PFSK-1 (cell line): Measurements from ENCODE around the gene VWA5B1. TPM values are rescaled to one million over a fixed set of nuclear protein-coding genes. Genes with fewer than 3 reads are reported as not detected.

Experiments used
- FOXP2 ChIP-seq: optimal IDR thresholded peaks from 2 replicates; pipeline ENCODE3; 2011; ENCODE audit warnings: borderline replicate concordance, control low read depth, inconsistent platforms; ENCODE audit not compliant: insufficient read depth; ENCODE audit errors: extremely low read length, extremely low read depth
- POLR2AphosphoS5 ChIP-seq: IDR thresholded peaks from 2 replicates; pipeline ENCODE4 v1.6.1; 2012; ENCODE audit warnings: low read depth, mild to moderate bottlenecking, control low read depth, low read length, moderate library complexity
- SIN3A ChIP-seq: IDR thresholded peaks from 2 replicates; pipeline ENCODE4 v1.6.1; 2012; ENCODE audit warnings: mild to moderate bottlenecking, low read length, moderate library complexity, borderline replicate concordance; ENCODE audit not compliant: insufficient read depth
- TAF1 ChIP-seq: IDR thresholded peaks from 2 replicates; pipeline ENCODE4 v1.6.1; 2012; ENCODE audit warnings: low read length, control low read depth, borderline replicate concordance; ENCODE audit not compliant: insufficient read depth
- polyA plus RNA-seq: library from polyadenylated mRNA; unstranded; fragments of >200 nt; gene quantifications from one replicate; pipeline ENCODE4 v1.2.1, GENCODE V29; 2012; ENCODE audit warnings: low read depth, missing spikeins; ENCODE audit not compliant: insufficient read length
- TF ChIP-seq, protein P1 (sequence below), 2 experiments: IDR thresholded peaks; 2 replicates each; pipeline versions ENCODE4 v1.6.1 to v1.8.0; 2011 to 2012; ENCODE audit warnings: low read depth in 2 of 2, low read length in 2 of 2, control low read depth in 1 of 2, inconsistent platforms in 1 of 2, mild to moderate bottlenecking in 1 of 2, moderate library complexity in 1 of 2; ENCODE audit not compliant: insufficient read depth in 1 of 2

Gene VWA5B1
- not detected for polyA plus RNA-seq

DNA sequence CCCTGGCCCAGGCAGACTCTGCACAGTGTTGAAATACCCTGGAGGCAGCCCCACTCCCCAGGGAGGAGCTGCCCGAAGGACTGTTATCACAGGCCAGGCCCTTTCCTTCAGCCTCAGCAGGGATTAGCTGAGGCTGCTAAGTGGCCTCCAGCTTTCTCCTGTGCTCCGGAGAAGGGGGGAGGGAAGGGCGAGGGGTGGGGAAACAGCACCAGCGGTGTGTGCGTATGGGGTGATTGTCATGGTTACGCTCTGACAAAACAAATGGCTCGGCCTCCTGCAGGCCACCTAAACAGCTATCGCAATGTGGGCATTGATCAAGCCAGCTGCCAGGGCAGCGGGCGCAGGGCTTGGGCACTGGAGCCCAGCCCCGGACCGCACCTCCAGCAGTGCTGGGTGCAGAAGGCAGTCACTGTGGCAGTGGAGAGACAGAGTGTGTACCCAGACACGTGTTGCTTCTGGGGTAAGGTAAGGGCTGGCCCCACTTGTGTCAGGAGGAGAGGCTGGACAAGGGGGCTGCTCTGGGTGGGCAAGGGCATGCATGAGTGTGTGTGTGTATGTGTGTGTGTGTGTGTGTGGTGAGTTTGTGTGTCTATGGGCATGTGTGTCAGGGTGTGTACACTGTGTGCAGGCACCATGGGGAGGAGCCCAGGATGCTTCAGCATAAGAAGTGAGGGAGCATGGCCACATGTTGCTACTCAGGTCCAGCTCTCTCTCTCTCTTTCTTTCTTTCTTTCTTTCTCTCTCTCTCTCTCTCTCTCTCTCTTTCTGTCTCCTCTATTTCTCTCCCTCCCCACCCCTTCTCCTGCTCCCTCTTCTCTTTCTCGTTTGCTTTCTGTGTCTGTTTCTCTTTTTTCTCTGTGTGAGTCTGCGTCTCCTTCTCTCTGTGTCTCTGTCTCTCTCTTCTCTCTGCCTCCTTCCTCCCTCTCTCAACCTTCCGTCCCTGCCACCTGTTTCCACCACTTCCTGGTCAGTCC lies at the start of gene VWA5B1:
Gene VWA5B1 (plus strand): TSS at position 252 of the 974 bp plus-strand sequence. CDS start 19,727 bp downstream, outside the sequence.
- TF ChIP-seq SIN3A: no peak

DNA sequence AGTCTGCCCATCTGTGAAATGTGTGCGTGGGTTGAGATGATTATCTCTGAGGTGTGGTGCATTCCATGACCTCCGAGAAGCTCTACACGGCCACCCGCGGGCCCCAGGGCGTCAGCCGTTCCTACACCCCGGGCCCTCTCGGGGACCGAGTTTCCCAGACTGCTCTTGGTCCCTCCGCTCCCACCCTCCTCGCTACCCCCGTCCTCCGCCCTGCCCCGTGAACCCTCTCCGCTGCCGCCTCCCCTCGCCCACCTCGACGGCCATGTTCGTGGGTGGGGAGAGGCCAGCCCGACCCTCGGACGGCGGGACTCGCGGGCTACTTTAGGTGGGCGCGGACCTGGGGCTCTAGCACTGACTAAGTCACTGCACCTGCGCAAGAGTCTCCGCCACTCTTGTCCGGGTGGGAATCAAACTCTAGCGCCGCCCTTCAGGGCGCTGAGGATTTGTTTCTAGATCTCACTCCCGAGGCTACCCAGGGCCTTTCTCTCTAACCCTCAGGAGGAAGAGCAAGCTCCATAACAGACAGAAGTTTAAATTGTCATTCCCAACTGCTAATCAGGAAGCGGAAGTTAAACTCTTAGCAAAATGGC lies 47.7 kb upstream of the VWA5B1 start:
- no peak for TF ChIP-seq TAF1
- TF ChIP-seq, protein P1, sequence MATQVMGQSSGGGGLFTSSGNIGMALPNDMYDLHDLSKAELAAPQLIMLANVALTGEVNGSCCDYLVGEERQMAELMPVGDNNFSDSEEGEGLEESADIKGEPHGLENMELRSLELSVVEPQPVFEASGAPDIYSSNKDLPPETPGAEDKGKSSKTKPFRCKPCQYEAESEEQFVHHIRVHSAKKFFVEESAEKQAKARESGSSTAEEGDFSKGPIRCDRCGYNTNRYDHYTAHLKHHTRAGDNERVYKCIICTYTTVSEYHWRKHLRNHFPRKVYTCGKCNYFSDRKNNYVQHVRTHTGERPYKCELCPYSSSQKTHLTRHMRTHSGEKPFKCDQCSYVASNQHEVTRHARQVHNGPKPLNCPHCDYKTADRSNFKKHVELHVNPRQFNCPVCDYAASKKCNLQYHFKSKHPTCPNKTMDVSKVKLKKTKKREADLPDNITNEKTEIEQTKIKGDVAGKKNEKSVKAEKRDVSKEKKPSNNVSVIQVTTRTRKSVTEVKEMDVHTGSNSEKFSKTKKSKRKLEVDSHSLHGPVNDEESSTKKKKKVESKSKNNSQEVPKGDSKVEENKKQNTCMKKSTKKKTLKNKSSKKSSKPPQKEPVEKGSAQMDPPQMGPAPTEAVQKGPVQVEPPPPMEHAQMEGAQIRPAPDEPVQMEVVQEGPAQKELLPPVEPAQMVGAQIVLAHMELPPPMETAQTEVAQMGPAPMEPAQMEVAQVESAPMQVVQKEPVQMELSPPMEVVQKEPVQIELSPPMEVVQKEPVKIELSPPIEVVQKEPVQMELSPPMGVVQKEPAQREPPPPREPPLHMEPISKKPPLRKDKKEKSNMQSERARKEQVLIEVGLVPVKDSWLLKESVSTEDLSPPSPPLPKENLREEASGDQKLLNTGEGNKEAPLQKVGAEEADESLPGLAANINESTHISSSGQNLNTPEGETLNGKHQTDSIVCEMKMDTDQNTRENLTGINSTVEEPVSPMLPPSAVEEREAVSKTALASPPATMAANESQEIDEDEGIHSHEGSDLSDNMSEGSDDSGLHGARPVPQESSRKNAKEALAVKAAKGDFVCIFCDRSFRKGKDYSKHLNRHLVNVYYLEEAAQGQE (IDR thresholded peaks at IDR 0.05; ENCODE audit: insufficient read depth in 1 of 2, low read depth in 2 of 2, low read length in 2 of 2): no peak

DNA sequence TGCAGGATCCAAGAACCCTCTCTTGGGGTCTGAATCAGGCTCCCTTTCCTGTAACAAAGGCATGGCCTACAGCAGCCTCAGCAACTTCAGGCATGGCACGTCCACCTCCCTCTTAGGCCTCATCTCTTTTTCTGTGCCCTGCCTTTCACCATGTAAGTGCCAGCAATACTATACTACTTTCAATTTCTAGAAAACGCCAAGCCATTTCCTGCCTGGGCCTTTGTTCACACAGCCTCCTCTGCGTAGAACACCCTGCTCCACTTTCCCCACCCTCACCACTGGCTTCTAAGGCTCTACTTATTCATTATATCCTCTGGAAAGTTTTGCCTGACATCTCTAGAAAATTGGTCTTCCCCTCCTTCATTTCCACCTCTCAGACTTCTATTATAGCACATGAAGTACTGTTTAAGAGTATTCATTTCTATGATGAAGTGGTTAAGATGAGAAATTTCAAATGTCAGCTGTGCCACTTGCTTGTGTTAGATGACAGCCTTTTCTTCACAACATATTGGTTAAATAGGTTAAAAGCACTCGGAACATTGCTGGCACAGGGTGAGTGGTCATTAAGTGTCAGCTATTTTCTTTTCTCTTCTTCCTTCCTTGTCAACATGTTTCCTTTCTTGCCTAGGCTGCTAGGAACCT lies 41.6 kb upstream of the VWA5B1 start:
- TF ChIP-seq FOXP2: no peak
- TF ChIP-seq TAF1: no peak
- TF ChIP-seq POLR2AphosphoS5: no peak
- no peak for TF ChIP-seq SIN3A
- TF ChIP-seq, protein P1 (IDR thresholded peaks at IDR 0.05; ENCODE audit: insufficient read depth in 1 of 2, low read depth in 2 of 2, low read length in 2 of 2): no peak

- TF ChIP-seq POLR2AphosphoS5: no peak
- TF ChIP-seq SIN3A: no peak
- no peak for TF ChIP-seq FOXP2
Measured at GRCh38 chr1:20250340-20250989, 40.2 kb upstream of the VWA5B1 start.

- TF ChIP-seq SIN3A (no peak), FOXP2 (no peak), POLR2AphosphoS5 (no peak), TAF1 (no peak)
- TF ChIP-seq, protein P1 (IDR thresholded peaks at IDR 0.05; ENCODE audit: insufficient read depth in 1 of 2, low read depth in 2 of 2, low read length in 2 of 2): no peak
Measured at GRCh38 chr1:20252587-20252986, 38.1 kb upstream of the VWA5B1 start.

GRCh38 chr1:20255666-20256065 lies 35.0 kb upstream of the VWA5B1 start:
- TF ChIP-seq TAF1: no peak
- TF ChIP-seq SIN3A: no peak
- no peak for TF ChIP-seq FOXP2
- TF ChIP-seq, protein P1 (IDR thresholded peaks at IDR 0.05; ENCODE audit: insufficient read depth in 1 of 2, low read depth in 2 of 2, low read length in 2 of 2): no peak
- TF ChIP-seq POLR2AphosphoS5: no peak
